SK-N-SH (cell line): ENCODE data around the gene LMF1. TPM values are rescaled to one million over a fixed set of nuclear protein-coding genes. Genes with fewer than 3 reads are reported as not detected.
A peak's percentile ranks its signal among the peaks of the same experiment; 100 is the strongest.

Source experiments
- CTCF ChIA-PET: fragments of 300-600, 350-600 bp; formaldehyde crosslinking; extraction: SDS; loops from one replicate; lab custom pipeline; 2021; lab: Yijun Ruan, JAX
- POLR2A ChIA-PET: fragments of 350-600 bp; sonication (Branson Sonifier 250); formaldehyde crosslinking; extraction: SDS; loops from one replicate; lab custom pipeline; 2020; ENCODE audit warnings: antibody characterized with exemption, inconsistent platforms; lab: Yijun Ruan, JAX
- DNase-seq: peaks from one replicate; pipeline ENCODE4 v3.0.0; 2012
- H2AFZ ChIP-seq: fragments of 200-600 bp; sonication (generic); 2 replicates; pipeline ENCODE4 v1.8.1; 2016; ENCODE audit warnings: antibody characterized with exemption, mild to moderate bottlenecking, low read depth
- H3F3A ChIP-seq: fragments of 200-600 bp; sonication (generic); replicated peaks from 2 replicates; pipeline ENCODE3; 2016; ENCODE audit warnings: antibody characterized with exemption, mild to moderate bottlenecking; ENCODE audit not compliant: insufficient read depth
- H3K27ac ChIP-seq, 2 experiments: fragments of 200-500 bp in 1 of 2; fragments of 200-600 bp in 1 of 2; sonication (Bioruptor generic) in 1 of 2; sonication (generic), shearing (Covaris generic) in 1 of 2; 2 replicates each; pipeline versions ENCODE4 v1.5.1 to v1.6.1; 2014 to 2016; ENCODE audit warnings: low read depth in 2 of 2, inconsistent platforms in 1 of 2, low read length in 1 of 2, mild to moderate bottlenecking in 1 of 2, mixed read lengths in 1 of 2
- H3K27me3 ChIP-seq: fragments of 200-600 bp; sonication (generic), shearing (Covaris generic); 2 replicates; pipeline ENCODE4 v1.6.1; 2016; ENCODE audit warnings: mixed run types; ENCODE audit not compliant: insufficient read depth
- H3K36me3 ChIP-seq, 2 experiments: fragments of 200-500 bp in 1 of 2; fragments of 200-600 bp in 1 of 2; sonication (Bioruptor generic) in 1 of 2; sonication (generic) in 1 of 2; replicated peaks in 1 of 2; 2 replicates each; pipeline versions ENCODE3 to v1.5.1; 2014 to 2016; ENCODE audit warnings: low read length in 1 of 2, mild to moderate bottlenecking in 1 of 2; ENCODE audit not compliant: insufficient read depth in 2 of 2, control insufficient read depth in 1 of 2
- H3K4me1 ChIP-seq, 2 experiments: fragments of 200-500 bp in 1 of 2; fragments of 200-600 bp in 1 of 2; sonication (Bioruptor generic) in 1 of 2; sonication (generic), shearing (Covaris generic) in 1 of 2; 2 replicates each; pipeline versions ENCODE4 v1.5.1 to v1.6.1; 2014 to 2016; ENCODE audit warnings: low read depth in 1 of 2, low read length in 1 of 2, mixed run types in 1 of 2; ENCODE audit not compliant: insufficient read depth in 2 of 2, control insufficient read depth in 1 of 2
- H3K4me2 ChIP-seq: fragments of 200-600 bp; sonication (generic), shearing (Covaris generic); 2 replicates; pipeline ENCODE4 v1.6.1; 2017; ENCODE audit warnings: mixed run types
- H3K4me3 ChIP-seq, 2 experiments: fragments of 200-500 bp in 1 of 2; fragments of 200-600 bp in 1 of 2; sonication (Bioruptor generic) in 1 of 2; sonication (generic), shearing (Covaris generic) in 1 of 2; 2 replicates each; pipeline versions ENCODE4 v1.5.1 to v1.8.1; 2014 to 2016; ENCODE audit warnings: low read depth in 2 of 2, inconsistent platforms in 1 of 2, low read length in 1 of 2, mild to moderate bottlenecking in 1 of 2, mixed read lengths in 1 of 2, moderate library complexity in 1 of 2
- H3K79me2 ChIP-seq: fragments of 200-600 bp; sonication (generic); 2 replicates; pipeline ENCODE4 v1.8.1; 2017; ENCODE audit warnings: mild to moderate bottlenecking; ENCODE audit not compliant: insufficient read depth
- H3K9ac ChIP-seq: fragments of 200-600 bp; sonication (generic); 2 replicates; pipeline ENCODE4 v1.6.1; 2017; ENCODE audit warnings: mixed run types
- H3K9me2 ChIP-seq: fragments of 200-600 bp; sonication (generic); 2 replicates; pipeline ENCODE4 v1.6.1; 2017; ENCODE audit warnings: mixed run types
- H3K9me3 ChIP-seq: fragments of 200-600 bp; sonication (generic); 2 replicates; pipeline ENCODE4 v1.6.1; 2017; ENCODE audit warnings: mixed run types, mild to moderate bottlenecking, moderate library complexity
- H4K20me1 ChIP-seq: fragments of 200-600 bp; sonication (generic); 2 replicates; pipeline ENCODE4 v1.6.1; 2017; ENCODE audit warnings: mild to moderate bottlenecking, mixed run types; ENCODE audit not compliant: insufficient read depth
- ELF1 ChIP-seq: IDR thresholded peaks from 2 replicates; pipeline ENCODE4 v1.4.0; 2012
- EP300 ChIP-seq, 2 experiments: IDR thresholded peaks; 2 replicates each; pipeline versions ENCODE4 v1.4.0 to v1.6.1; 2012; ENCODE audit warnings: borderline replicate concordance in 1 of 2, low read depth in 1 of 2, low read length in 1 of 2
- EZH2phosphoT487 ChIP-seq: fragments of 200-600 bp; sonication (generic); IDR thresholded peaks from 2 replicates; pipeline ENCODE4 v1.6.1; 2017; ENCODE audit warnings: low read depth, mixed run types, mild to moderate bottlenecking, antibody characterized with exemption, moderate library complexity, borderline replicate concordance
- FOSL2 ChIP-seq: IDR thresholded peaks from 2 replicates; pipeline ENCODE4 v1.4.0; 2012; ENCODE audit warnings: low read depth, mild to moderate bottlenecking, moderate library complexity, borderline replicate concordance
- FOXM1 ChIP-seq: IDR thresholded peaks from 2 replicates; pipeline ENCODE4 v1.4.0; 2012; ENCODE audit warnings: low read depth, mild to moderate bottlenecking
- GABPA ChIP-seq: IDR thresholded peaks from 2 replicates; pipeline ENCODE4 v1.4.0; 2012; ENCODE audit warnings: low read depth, mild to moderate bottlenecking
- IRF3 ChIP-seq: fragments of 150-350 bp; IDR thresholded peaks from 2 replicates; pipeline ENCODE4 v1.6.1; 2016; ENCODE audit warnings: mild to moderate bottlenecking, low read depth, low read length
- MAX ChIP-seq: IDR thresholded peaks from 2 replicates; pipeline ENCODE4 v1.4.0; 2012; ENCODE audit warnings: low read depth
- POLR2AphosphoS5 ChIP-seq: IDR thresholded peaks from 2 replicates; pipeline ENCODE4 v1.6.1; 2012; ENCODE audit warnings: low read depth, low read length
- RAD21 ChIP-seq: IDR thresholded peaks from 2 replicates; pipeline ENCODE4 v1.6.1; 2012; ENCODE audit warnings: mild to moderate bottlenecking, low read length
- RCOR1 ChIP-seq: fragments of 150-350 bp; IDR thresholded peaks from 2 replicates; pipeline ENCODE4 v1.6.1; 2017; ENCODE audit warnings: antibody characterized with exemption, low read length
- RFX5 ChIP-seq: IDR thresholded peaks from 2 replicates; pipeline ENCODE4 v1.6.1; 2012; ENCODE audit warnings: mild to moderate bottlenecking, improper control_type of control experiment, low read length
- SMC3 ChIP-seq: IDR thresholded peaks from 2 replicates; pipeline ENCODE4 v1.6.1; 2012; ENCODE audit warnings: low read depth, low read length, improper control_type of control experiment
- TAF1 ChIP-seq: IDR thresholded peaks from 2 replicates; pipeline ENCODE4 v1.6.1; 2012; ENCODE audit warnings: low read depth, mild to moderate bottlenecking, low read length, moderate library complexity, borderline replicate concordance
- TCF12 ChIP-seq: IDR thresholded peaks from 2 replicates; pipeline ENCODE4 v1.4.0; 2012
- TEAD4 ChIP-seq: IDR thresholded peaks from 2 replicates; pipeline ENCODE4 v1.4.0; 2012; ENCODE audit warnings: mild to moderate bottlenecking, borderline replicate concordance; ENCODE audit not compliant: insufficient read depth
- YY1 ChIP-seq: IDR thresholded peaks from 2 replicates; pipeline ENCODE4 v1.4.0; 2012; ENCODE audit warnings: low read depth, mild to moderate bottlenecking
- WGBS: methylation state at CpG from one replicate; pipeline ENCODE4 v1.1.6; 2017; ENCODE audit warnings: low lambda C conversion rate; 5-methylcytosine and 5-hydroxymethylcytosine counted together
- polyA plus RNA-seq, 3 experiments: library from polyadenylated mRNA; depleted of rRNA; stranded (reverse); fragments of >200 nt; gene quantifications; 2 replicates each; pipeline ENCODE4 v1.2.3, GENCODE V29; 2012
- TF ChIP-seq, protein P1 (sequence below): IDR thresholded peaks from 2 replicates; pipeline ENCODE4; 2012
- TF ChIP-seq, protein P2 (sequence below): fragments of 150-350 bp; IDR thresholded peaks from 2 replicates; pipeline ENCODE4 v1.6.1; 2017; ENCODE audit warnings: antibody characterized with exemption, low read length, low read depth, borderline replicate concordance

Gene LMF1
- polyA plus RNA-seq, 1 of the 3 experiments (the other 2 are of a cell fraction): 5.7 TPM

DNA sequence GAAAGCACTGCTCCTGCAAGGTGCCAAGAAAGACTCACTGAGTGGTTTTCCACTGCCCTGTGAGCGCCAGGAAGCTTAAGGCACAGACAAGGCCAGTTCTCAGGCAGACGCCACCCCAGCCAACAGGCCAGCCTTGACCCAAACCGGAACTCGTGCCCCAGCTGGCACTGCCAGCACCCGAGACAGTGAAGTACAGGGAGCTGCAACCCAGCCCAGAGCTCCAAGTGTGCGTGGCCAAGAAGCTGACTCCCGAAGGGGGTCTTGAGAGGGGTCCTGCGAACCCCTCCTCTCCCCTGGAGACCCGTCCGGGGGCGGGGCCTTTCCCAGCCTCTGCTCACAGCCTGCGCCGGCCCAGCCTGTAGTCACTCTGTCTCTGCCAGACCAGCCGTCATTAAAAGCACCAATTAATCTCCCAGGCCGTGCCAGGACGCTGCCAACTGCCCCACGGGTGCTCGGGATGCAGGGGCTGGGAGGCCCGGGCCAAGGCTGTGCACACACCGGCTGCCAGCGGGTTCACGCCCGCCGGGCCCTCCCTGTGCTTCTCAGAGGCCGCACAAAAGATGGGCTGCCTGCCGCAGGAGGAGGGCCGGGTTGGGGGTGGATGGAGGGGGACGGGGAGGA lies 6.4 kb upstream of the LMF1 start:
- H2AFZ ChIP-seq: no peak overlapping the region
- 9% methylated on average over 18 of the region's 28 CpGs for WGBS
- no peaks in the 10 kb centered on the region for H3K9me2 ChIP-seq
- TF ChIP-seq POLR2AphosphoS5: no peak
- TF ChIP-seq MAX: no peak
- no peak for TF ChIP-seq GABPA
- TF ChIP-seq IRF3: no peak
- no peak for TF ChIP-seq RAD21
- TF ChIP-seq, protein P1, sequence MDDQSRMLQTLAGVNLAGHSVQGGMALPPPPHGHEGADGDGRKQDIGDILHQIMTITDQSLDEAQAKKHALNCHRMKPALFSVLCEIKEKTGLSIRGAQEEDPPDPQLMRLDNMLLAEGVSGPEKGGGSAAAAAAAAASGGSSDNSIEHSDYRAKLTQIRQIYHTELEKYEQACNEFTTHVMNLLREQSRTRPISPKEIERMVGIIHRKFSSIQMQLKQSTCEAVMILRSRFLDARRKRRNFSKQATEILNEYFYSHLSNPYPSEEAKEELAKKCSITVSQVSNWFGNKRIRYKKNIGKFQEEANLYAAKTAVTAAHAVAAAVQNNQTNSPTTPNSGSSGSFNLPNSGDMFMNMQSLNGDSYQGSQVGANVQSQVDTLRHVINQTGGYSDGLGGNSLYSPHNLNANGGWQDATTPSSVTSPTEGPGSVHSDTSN: no peak
- TF ChIP-seq YY1: no peak
- TF ChIP-seq SMC3: no peak
- no peak for TF ChIP-seq FOXM1
- TF ChIP-seq TEAD4: no peak
- no peak for TF ChIP-seq TAF1
- TF ChIP-seq, protein P2, sequence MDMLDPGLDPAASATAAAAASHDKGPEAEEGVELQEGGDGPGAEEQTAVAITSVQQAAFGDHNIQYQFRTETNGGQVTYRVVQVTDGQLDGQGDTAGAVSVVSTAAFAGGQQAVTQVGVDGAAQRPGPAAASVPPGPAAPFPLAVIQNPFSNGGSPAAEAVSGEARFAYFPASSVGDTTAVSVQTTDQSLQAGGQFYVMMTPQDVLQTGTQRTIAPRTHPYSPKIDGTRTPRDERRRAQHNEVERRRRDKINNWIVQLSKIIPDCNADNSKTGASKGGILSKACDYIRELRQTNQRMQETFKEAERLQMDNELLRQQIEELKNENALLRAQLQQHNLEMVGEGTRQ: no peak
- TF ChIP-seq EZH2phosphoT487: no peak
- TF ChIP-seq RCOR1: no peak
- no peak for TF ChIP-seq FOSL2
- H3K27ac ChIP-seq: no peak overlapping the region
- peaks cover 89% of the 10 kb centered on the region for H3K27me3 ChIP-seq
- H3K4me1 ChIP-seq: no peaks in the 10 kb centered on the region
- no peaks in the 10 kb centered on the region for H3F3A ChIP-seq
- no peaks in the 10 kb centered on the region for H3K79me2 ChIP-seq
- H3K36me3 ChIP-seq: no peaks in the 10 kb centered on the region
- POLR2A ChIA-PET: no interaction called here
- H3K4me3 ChIP-seq: no peak overlapping the region
- peak; percentile 55 for DNase-seq
- no peaks in the 10 kb centered on the region for H3K9me3 ChIP-seq
- no peak overlapping the region for H3K9ac ChIP-seq
- 0 out of 2 replicates have a peak, but pooled peaks cover 6% of the 10 kb centered on the region for H4K20me1 ChIP-seq
- CTCF ChIA-PET: no interaction called here
- H3K4me2 ChIP-seq: no peak overlapping the region

GRCh38 chr16:976389-976931 lies 5.7 kb upstream of the LMF1 start:
- CTCF ChIA-PET: no interaction called here
- POLR2A ChIA-PET: no interaction called here
- H3K79me2 ChIP-seq: no peaks in the 10 kb centered on the region
- no peaks in the 10 kb centered on the region for H3F3A ChIP-seq
- TF ChIP-seq MAX (no peak), RFX5 (no peak), TCF12 (no peak), YY1 (no peak), POLR2AphosphoS5 (no peak), FOSL2 (no peak), ELF1 (no peak), EP300 (IDR thresholded peaks at IDR 0.05; ENCODE audit: borderline replicate concordance in 1 of 2, low read depth in 1 of 2, low read length in 1 of 2) (no peak), EZH2phosphoT487 (no peak)
- TF ChIP-seq, protein P1: no peak
- TF ChIP-seq, protein P2: no peak
- no peaks in the 10 kb centered on the region for H3K9me3 ChIP-seq
- H3K27me3 ChIP-seq: peaks cover 93% of the 10 kb centered on the region
- H3K4me2 ChIP-seq: no peak overlapping the region
- H2AFZ ChIP-seq: no peak overlapping the region
- no peaks in the 10 kb centered on the region for H3K36me3 ChIP-seq
- H4K20me1 ChIP-seq: 0 out of 2 replicates have a peak, but pooled peaks cover 6% of the 10 kb centered on the region
- WGBS: 54% methylated on average over 18 of the region's 24 CpGs
- no peaks in the 10 kb centered on the region for H3K9me2 ChIP-seq
- H3K27ac ChIP-seq: no peak overlapping the region
- no peak for DNase-seq
- no peak overlapping the region for H3K9ac ChIP-seq
- H3K4me1 ChIP-seq: no peaks in the 10 kb centered on the region
- no peak overlapping the region for H3K4me3 ChIP-seq
